ENCODE measurements around the gene CLP1.
"Not testable (repeated sequence)": the region's sequence is repeated elsewhere in the genome, so short reads cannot be mapped to it uniquely, and the experiment has no call there.

DNA sequence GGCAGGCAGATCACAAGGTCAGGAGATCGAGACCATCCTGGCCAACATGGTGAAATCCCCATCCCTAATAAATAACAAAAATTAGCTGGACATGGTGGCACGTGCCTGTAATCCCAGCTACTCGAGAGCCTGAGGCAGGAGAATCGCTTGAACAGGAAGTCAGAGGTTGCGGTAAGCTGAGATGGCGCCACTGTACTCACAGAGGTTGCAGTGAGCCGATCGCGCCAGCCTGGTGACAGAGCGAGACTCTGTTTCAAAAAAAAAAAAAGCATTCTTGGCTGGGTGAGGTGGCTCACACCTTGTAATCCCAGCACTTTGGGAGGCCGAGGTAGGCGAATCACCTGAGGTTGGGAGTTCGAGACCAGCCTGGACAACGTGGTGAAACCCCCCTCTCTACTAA is 5.3 kb upstream of the CLP1 start:
- TF ChIP-seq, protein P1, sequence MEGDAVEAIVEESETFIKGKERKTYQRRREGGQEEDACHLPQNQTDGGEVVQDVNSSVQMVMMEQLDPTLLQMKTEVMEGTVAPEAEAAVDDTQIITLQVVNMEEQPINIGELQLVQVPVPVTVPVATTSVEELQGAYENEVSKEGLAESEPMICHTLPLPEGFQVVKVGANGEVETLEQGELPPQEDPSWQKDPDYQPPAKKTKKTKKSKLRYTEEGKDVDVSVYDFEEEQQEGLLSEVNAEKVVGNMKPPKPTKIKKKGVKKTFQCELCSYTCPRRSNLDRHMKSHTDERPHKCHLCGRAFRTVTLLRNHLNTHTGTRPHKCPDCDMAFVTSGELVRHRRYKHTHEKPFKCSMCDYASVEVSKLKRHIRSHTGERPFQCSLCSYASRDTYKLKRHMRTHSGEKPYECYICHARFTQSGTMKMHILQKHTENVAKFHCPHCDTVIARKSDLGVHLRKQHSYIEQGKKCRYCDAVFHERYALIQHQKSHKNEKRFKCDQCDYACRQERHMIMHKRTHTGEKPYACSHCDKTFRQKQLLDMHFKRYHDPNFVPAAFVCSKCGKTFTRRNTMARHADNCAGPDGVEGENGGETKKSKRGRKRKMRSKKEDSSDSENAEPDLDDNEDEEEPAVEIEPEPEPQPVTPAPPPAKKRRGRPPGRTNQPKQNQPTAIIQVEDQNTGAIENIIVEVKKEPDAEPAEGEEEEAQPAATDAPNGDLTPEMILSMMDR (IDR thresholded peaks at IDR 0.05) = not testable (repeated sequence)
- not testable (repeated sequence) for TF ChIP-seq POLR2A, POLR2AphosphoS5, EP300 (IDR thresholded peaks at IDR 0.05)
